Glomerular visceral epithelial cell (primary cell): ENCODE measurements around the gene OR4E1.
"Not testable (repeated sequence)": the region's sequence is repeated elsewhere in the genome, so short reads cannot be mapped to it uniquely, and the experiment has no call there.

Experiments used
- DNase-seq: peaks from one replicate; pipeline ENCODE4 v3.0.0-alpha.2; 2016; ENCODE audit errors: extremely low spot score

The OR4E1 gene

GRCh38 chr14:21653331-21653885 lies 20.2 kb downstream of the OR4E1 start, which contains the start of gene OR4E2:
OR4E2 (plus strand) TSS chr14:21653835; CDS start chr14:21665083, 11,248 bp downstream.
- DNase-seq, result no peak

- no peak for DNase-seq
Measured at GRCh38 chr14:21652209-21652808, 21.3 kb downstream of the OR4E1 start.

GRCh38 chr14:21647380-21647779 lies 26.2 kb downstream of the OR4E1 start:
- DNase-seq, result no peak

- no peak for DNase-seq
Measured at GRCh38 chr14:21643407-21643806, 30.2 kb downstream of the OR4E1 start.

GRCh38 chr14:21642683-21643082 lies 30.9 kb downstream of the OR4E1 start:
- no peak for DNase-seq

- DNase-seq, result no peak
Measured at GRCh38 chr14:21634840-21635239, 38.8 kb downstream of the OR4E1 start, which contains the start of gene OR10G2. OR10G2 (minus strand) TSS chr14:21634940; CDS start chr14:21634842, 98 bp downstream.

- no peak for DNase-seq
Measured at GRCh38 chr14:21631084-21631483, 42.5 kb downstream of the OR4E1 start.

GRCh38 chr14:21630503-21630902 lies 43.1 kb downstream of the OR4E1 start:
- DNase-seq, result not testable (repeated sequence)

GRCh38 chr14:21626491-21627230 lies 47.0 kb downstream of the OR4E1 start:
- DNase-seq, result peak; percentile 20
